Endometrial microvascular endothelial cells (primary cell): ENCODE measurements around the gene SCGB1D1. TPM values are rescaled to one million over a fixed set of nuclear protein-coding genes. Genes with fewer than 3 reads are reported as not detected.
"Not testable (repeated sequence)": the region's sequence is repeated elsewhere in the genome, so short reads cannot be mapped to it uniquely, and the experiment has no call there.

Experiments
- in situ Hi-C: cut with HindIII; loops from 2 replicates; pipeline ENCODE4 v1.10.0; 2017; ENCODE audit warnings: low sequenced_read_pairs, low pct_unique_long_range_greater_than_20kb; ENCODE audit errors: inconsistent ontology term
- total RNA-seq: library from RNA; depleted of rRNA; stranded (reverse); fragments of >200 nt; gene quantifications from one replicate; pipeline ENCODE4 v1.2.3, GENCODE V29; 2015; ENCODE audit errors: inconsistent ontology term

Gene SCGB1D1
- total RNA-seq, 1 donor from 2014 or later, result not detected

- in situ Hi-C loops, result not testable (repeated sequence)
These were observed 16.5 kb downstream of the SCGB1D1 start for GRCh38 chr11:62206276-62207066.

GRCh38 chr11:62208785-62209144 lies 18.7 kb downstream of the SCGB1D1 start:
- in situ Hi-C loops, result no loop called here

- in situ Hi-C loops, result no loop called here
These were observed 27.3 kb downstream of the SCGB1D1 start for GRCh38 chr11:62217191-62217748.

GRCh38 chr11:62221498-62221897 lies 31.5 kb downstream of the SCGB1D1 start:
- in situ Hi-C loops, result no loop called here

GRCh38 chr11:62223095-62223494 lies 33.1 kb downstream of the SCGB1D1 start:
- in situ Hi-C loops, result no loop called here

GRCh38 chr11:62233730-62234129 lies 43.7 kb downstream of the SCGB1D1 start:
- in situ Hi-C loops, result no loop called here

GRCh38 chr11:62236187-62236586 lies 46.2 kb downstream of the SCGB1D1 start:
- in situ Hi-C loops, result no loop called here

- in situ Hi-C loops, result no loop called here
These were observed 47.5 kb downstream of the SCGB1D1 start for GRCh38 chr11:62237499-62237898.

GRCh38 chr11:62238151-62238550 lies 48.1 kb downstream of the SCGB1D1 start:
- in situ Hi-C loops, result no loop called here

GRCh38 chr11:62241095-62241494 lies 51.1 kb downstream of the SCGB1D1 start:
- in situ Hi-C loops, result no loop called here

GRCh38 chr11:62242021-62242420 lies 52.0 kb downstream of the SCGB1D1 start, which contains the start of gene SCGB1D2:
SCGB1D2 (plus strand) TSS chr11:62242239; CDS start chr11:62242308, 69 bp downstream.
- in situ Hi-C loops, result no loop called here

Other genes starting within 250 kb of the SCGB1D1 start
- gene BEST1, start 239.9 kb upstream of the SCGB1D1 start, total RNA-seq, result under 0.01 TPM
- gene FTH1, start 222.6 kb upstream of the SCGB1D1 start, total RNA-seq, result 774 TPM
- gene INCENP, start 66.2 kb upstream of the SCGB1D1 start, total RNA-seq, result 50.7 TPM
- not detected for gene SCGB2A1, start 18.5 kb downstream of the SCGB1D1 start, total RNA-seq
- gene SCGB1D2, start 52.0 kb downstream of the SCGB1D1 start, total RNA-seq, result not detected
- not detected for gene SCGB2A2, start 79.9 kb downstream of the SCGB1D1 start, total RNA-seq
- gene SCGB1D4, start 108.9 kb downstream of the SCGB1D1 start, total RNA-seq, result not detected
- 53.3 TPM for gene ASRGL1, start 147.2 kb downstream of the SCGB1D1 start, total RNA-seq
- not detected for gene SCGB1A1, start 228.8 kb downstream of the SCGB1D1 start, total RNA-seq